Activated CD8-positive, alpha-beta T cell treated with anti-CD3 and anti-CD28 coated beads, Interleukin-2, amount 10 ng/mL, durations not matched to agents 7 days and 5 days (primary cell): ENCODE data around the gene NBPF3. TPM values are rescaled to one million over a fixed set of nuclear protein-coding genes. Genes with fewer than 3 reads are reported as not detected.
"Not testable (repeated sequence)": the region's sequence is repeated elsewhere in the genome, so short reads cannot be mapped to it uniquely, and the experiment has no call there.

Experiments
- ATAC-seq: fragments of 150-1000 bp; cut with Tn5 transposase; one replicate; pipeline ENCODE4 v1.10.0; 2021; ENCODE audit warnings: moderate library complexity
- CTCF ChIA-PET: fragments of 350-600 bp; sonication (Branson Sonifier 250); formaldehyde crosslinking; loops from one replicate; lab custom pipeline; 2021; ENCODE audit warnings: antibody characterized with exemption; lab: Charles Lee
- POLR2A ChIA-PET: fragments of 350-600 bp; sonication (Branson Sonifier 250); formaldehyde crosslinking; loops from one replicate; lab custom pipeline; 2021; ENCODE audit warnings: antibody characterized with exemption; lab: Charles Lee
- DNase-seq: peaks from one replicate; pipeline ENCODE4 v3.0.0-alpha.2; 2020
- H3K27ac Mint-ChIP-seq: one replicate; pipeline ENCODE4 v1.8.0; 2021; ENCODE audit warnings: mild to moderate bottlenecking, mixed read lengths
- H3K27me3 Mint-ChIP-seq: one replicate; pipeline ENCODE4 v1.8.0; 2021; ENCODE audit warnings: low read depth, mixed read lengths
- H3K36me3 Mint-ChIP-seq: one replicate; pipeline ENCODE4 v1.8.0; 2021; ENCODE audit warnings: low read depth, mixed read lengths
- H3K4me1 Mint-ChIP-seq: one replicate; pipeline ENCODE4 v1.8.0; 2021; ENCODE audit warnings: low read depth, mixed read lengths
- H3K4me3 Mint-ChIP-seq: one replicate; pipeline ENCODE4 v1.8.0; 2021; ENCODE audit warnings: mild to moderate bottlenecking, mixed read lengths
- H3K9me3 Mint-ChIP-seq: one replicate; pipeline ENCODE4 v1.8.0; 2022; ENCODE audit warnings: mixed read lengths; ENCODE audit not compliant: insufficient read depth
- total RNA-seq, 2 experiments: library from RNA; stranded (reverse); gene quantifications; one replicate each; pipeline ENCODE4 v1.2.3, GENCODE V29; 2021

The NBPF3 gene
- total RNA-seq, 2 experiments from 2014 or later, result 5.1 to 5.7 TPM

DNA sequence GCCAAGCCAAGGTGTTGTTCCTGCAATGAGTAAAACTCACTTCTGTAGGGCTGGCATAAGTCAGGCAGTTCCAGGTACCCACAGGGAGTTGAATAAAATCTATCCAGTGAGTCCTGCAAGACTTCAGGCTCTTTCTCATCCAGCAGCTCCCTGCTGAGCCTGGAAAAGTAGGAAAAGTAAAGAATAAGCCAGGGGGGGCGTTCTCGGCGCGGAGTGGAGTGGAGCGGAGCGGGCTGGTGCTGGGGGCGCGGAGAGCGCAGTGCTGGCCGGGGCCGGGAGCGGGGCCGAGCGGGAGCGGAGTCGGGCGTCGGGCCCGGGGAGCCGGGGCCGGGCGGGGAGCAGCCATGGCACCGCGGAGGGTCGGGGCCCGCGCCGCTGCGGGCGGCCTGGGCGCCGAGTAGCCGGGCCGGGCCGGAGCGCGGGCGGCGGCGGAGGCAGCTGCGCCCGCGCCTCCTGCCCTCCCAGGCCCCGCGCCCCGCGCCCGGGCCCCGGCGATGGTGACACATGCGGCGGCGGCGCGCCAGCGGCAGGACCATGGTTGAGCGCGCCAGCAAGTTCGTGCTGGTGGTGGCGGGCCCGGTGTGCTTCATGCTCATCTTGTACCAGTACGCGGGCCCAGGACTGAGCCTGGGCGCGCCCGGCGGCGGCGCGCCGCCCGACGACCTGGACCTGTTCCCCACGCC, 12.0 kb upstream of the NBPF3 start:
- ATAC-seq, result peak; percentile 57
- H3K27me3 Mint-ChIP-seq, result peaks cover 16% of the 10 kb centered on the region
- POLR2A ChIA-PET, H3K27ac Mint-ChIP-seq, H3K4me1 Mint-ChIP-seq, H3K9me3 Mint-ChIP-seq, CTCF ChIA-PET, H3K4me3 Mint-ChIP-seq, DNase-seq, H3K36me3 Mint-ChIP-seq: not testable (repeated sequence)

DNA sequence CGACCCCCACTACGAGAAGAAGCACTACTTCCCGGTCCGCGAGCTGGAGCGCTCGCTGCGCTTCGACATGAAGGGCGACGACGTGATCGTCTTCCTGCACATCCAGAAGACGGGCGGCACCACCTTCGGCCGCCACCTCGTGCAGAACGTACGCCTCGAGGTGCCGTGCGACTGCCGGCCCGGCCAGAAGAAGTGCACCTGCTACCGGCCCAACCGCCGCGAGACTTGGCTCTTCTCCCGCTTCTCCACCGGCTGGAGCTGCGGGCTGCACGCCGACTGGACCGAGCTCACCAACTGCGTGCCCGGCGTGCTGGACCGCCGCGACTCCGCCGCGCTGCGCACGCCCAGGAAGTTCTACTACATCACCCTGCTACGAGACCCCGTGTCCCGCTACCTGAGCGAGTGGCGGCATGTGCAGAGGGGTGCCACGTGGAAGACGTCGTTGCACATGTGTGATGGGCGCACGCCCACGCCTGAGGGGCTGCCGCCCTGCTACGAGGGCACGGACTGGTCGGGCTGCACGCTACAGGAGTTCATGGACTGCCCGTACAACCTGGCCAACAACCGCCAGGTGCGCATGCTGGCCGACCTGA, 11.4 kb upstream of the NBPF3 start:
- POLR2A ChIA-PET, result not testable (repeated sequence)

DNA sequence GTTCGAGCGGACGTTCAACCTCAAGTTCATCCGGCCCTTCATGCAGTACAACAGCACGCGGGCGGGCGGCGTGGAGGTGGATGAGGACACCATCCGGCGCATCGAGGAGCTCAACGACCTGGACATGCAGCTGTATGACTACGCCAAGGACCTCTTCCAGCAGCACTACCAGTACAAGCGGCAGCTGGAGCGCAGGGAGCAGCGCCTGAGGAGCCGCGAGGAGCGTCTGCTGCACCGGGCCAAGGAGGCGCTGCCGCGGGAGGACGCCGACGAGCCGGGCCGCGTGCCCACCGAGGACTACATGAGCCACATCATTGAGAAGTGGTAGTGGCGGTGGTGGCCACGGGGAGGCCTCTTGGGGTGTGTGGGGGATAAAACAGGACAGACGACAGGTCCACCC, 10.7 kb upstream of the NBPF3 start:
- H3K4me1 Mint-ChIP-seq, POLR2A ChIA-PET, H3K36me3 Mint-ChIP-seq, H3K9me3 Mint-ChIP-seq, CTCF ChIA-PET, ATAC-seq, H3K27ac Mint-ChIP-seq, DNase-seq, H3K4me3 Mint-ChIP-seq: not testable (repeated sequence)
- H3K27me3 Mint-ChIP-seq, result peaks cover 15% of the 10 kb centered on the region

More for the DNA sequence above, 11.4 kb upstream of the NBPF3 start:
- H3K4me1 Mint-ChIP-seq, H3K27ac Mint-ChIP-seq, H3K9me3 Mint-ChIP-seq, CTCF ChIA-PET, DNase-seq, H3K36me3 Mint-ChIP-seq, H3K4me3 Mint-ChIP-seq: not testable (repeated sequence)
- ATAC-seq, result peak; percentile 42
- H3K27me3 Mint-ChIP-seq, result peaks cover 14% of the 10 kb centered on the region

DNA sequence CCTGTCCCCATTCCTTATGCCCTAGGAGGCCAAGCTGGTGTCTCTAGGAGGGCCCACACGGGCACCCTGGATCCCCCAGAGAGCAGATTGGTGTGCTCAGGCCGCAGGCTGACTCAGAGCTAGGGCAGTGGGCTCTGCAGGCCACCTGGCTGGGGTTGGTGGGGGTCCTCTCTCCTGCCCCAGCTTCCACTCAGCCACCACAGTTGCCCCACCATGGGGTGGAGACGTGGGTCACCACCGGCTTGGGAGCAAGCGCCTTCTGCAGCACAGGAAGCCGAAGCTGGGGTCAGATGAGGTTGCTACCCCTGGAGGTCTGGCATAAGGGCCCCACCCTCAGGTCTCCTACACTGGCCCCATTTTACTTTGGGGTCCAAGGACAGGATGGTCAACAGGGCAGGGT, 9.1 kb upstream of the NBPF3 start:
- H3K27ac Mint-ChIP-seq, H3K4me1 Mint-ChIP-seq, ATAC-seq, CTCF ChIA-PET, DNase-seq, H3K36me3 Mint-ChIP-seq, H3K9me3 Mint-ChIP-seq, H3K4me3 Mint-ChIP-seq, POLR2A ChIA-PET: not testable (repeated sequence)
- peaks cover 17% of the 10 kb centered on the region for H3K27me3 Mint-ChIP-seq

DNA sequence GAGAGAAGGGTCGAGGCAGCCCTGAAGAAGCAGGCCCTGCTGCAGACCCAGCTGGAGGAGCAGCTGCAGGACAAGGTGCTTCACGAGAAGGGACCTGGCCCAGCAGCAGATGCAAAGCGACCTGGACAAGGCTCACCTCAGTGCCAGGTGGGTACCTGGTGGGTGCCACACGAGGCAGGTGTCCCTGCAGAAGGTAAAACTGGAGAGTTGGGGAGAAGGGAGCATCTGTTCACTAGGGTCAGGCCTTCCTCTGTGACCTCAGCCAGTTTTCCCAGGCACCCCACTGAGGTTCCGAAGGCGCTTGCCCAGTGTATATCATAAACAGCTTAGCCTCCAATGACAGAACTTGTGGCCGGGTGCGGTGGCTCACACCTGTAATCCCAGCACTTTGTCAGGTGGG, 5.5 kb upstream of the NBPF3 start:
- no peak overlapping the region for H3K27ac Mint-ChIP-seq
- ATAC-seq (no peak), DNase-seq (no peak)
- POLR2A ChIA-PET, result no interaction called here
- no peaks in the 10 kb centered on the region for H3K36me3 Mint-ChIP-seq
- CTCF ChIA-PET, result no interaction called here
- peaks cover 19% of the 10 kb centered on the region for H3K27me3 Mint-ChIP-seq
- H3K9me3 Mint-ChIP-seq, result no peaks in the 10 kb centered on the region
- no peak overlapping the region for H3K4me3 Mint-ChIP-seq
- H3K4me1 Mint-ChIP-seq, result no peaks in the 10 kb centered on the region

DNA sequence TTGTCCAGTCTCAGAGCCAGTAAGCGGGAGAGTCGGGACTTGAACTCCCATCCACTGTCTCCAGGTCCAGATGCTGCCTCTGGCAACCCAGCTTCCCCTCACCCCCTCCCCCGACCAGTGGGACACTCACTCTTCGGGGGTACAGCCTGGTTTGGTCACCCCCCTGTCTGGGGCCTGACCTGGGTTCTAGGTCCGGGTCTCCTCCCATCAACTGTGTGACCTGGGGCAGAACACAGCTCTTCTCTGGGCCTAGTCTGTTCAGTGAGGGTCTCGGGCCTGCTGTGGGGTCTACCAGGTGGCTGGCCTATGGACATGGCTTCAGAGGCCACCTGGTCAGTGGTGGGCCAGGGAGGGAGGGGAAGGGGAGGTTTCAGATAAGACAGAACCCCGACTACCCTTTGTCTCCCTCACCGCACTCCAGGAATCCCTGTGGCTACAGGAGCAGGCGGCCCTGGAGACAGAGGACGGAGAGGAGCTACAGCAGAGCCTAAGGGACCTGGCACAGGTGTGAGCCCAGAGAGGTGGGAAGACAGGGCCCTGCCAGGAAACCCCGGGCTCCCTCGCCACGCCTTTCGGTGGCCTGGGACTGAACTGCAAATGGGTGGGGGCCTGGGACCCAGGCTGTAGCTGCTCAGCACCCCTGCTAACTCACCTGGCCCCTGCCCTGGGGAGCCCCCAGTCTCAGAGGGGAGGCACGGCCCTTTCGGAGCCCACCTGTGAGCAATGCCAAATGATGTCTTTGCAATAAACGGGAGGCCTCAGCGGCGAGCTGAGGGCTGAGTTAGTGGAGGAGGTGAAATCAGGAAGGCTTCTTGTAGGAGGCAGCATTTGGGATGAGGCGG, 4.1 kb upstream of the NBPF3 start:
- Mint-ChIP-seq H3K4me3 (no peak overlapping the region), H3K27ac (no peak overlapping the region), H3K9me3 (no peaks in the 10 kb centered on the region), H3K36me3 (no peaks in the 10 kb centered on the region), H3K27me3 (peaks cover 23% of the 10 kb centered on the region), H3K4me1 (peaks cover 11% of the 10 kb centered on the region)
- ChIA-PET CTCF (no interaction called here), POLR2A (no interaction called here)
- DNase-seq (no peak), ATAC-seq (no peak)

DNA sequence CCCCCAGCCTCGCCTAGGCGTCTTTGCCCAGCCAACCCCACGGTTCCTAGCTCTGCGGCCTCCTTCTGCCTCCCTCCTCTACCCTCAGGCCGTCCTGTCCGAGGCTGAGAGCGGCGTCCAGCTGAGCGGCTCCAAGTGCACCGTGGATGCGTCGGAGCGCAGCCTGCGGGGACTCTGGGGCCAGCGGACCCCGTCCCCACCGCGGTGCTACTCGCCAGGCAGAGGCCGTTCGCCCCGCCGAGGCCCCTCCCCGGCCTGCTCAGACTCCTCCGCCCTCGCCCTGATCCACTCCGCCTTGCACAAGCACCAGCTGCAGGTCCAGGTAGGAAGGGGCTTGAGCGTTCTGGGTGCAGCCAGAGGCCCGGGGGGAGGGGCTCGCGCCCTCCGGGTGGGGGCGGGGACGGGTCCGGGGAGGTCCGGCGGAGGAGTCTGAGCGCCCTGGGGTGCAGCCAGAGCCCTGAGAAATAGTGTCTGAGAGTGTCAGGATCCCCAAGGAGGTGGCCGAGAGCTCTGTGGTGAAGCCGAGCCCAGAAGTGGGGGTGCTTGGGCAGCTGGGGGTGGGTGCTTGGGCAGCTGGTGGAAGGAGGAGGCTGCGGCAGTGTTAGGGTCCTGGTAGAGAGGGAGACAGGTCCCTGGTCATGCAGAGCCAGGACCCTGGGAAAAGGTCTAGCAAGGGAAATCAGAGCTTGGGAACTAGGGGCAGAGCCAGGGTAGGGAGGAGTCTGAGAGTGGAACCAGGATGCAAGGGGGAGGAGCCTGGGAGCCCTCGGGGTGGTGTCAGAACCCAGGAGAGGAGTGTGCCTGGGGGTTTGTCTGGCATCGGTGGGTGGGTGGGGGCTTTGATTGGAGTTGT, 3.2 kb upstream of the NBPF3 start:
- CTCF ChIA-PET, result no interaction called here
- POLR2A ChIA-PET, result no interaction called here
- Mint-ChIP-seq H3K4me3 (no peak overlapping the region), H3K9me3 (no peaks in the 10 kb centered on the region), H3K27ac (no peak overlapping the region), H3K27me3 (peaks cover 26% of the 10 kb centered on the region), H3K36me3 (no peaks in the 10 kb centered on the region), H3K4me1 (peaks cover 19% of the 10 kb centered on the region)
- ATAC-seq (no peak), DNase-seq (no peak)

DNA sequence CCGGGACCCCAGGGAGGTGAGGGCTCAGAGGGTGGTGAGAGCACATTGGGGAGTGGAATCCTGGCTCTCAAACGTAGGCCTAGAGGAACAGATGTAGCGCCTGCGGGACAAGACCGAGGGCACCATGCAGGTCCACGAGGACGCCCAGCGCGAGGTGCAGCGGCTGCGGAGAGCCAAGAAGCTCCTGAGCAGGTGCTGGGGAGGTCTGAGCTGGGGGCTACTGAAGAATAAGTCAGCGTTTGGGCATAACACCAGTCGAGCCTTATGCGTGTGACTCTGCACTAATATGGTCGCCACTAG, 2.6 kb upstream of the NBPF3 start:
- POLR2A ChIA-PET, result no interaction called here
- peaks cover 30% of the 10 kb centered on the region for H3K27me3 Mint-ChIP-seq
- no peak overlapping the region for H3K27ac Mint-ChIP-seq
- ATAC-seq, result no peak
- no peaks in the 10 kb centered on the region for H3K9me3 Mint-ChIP-seq
- no peak overlapping the region for H3K4me3 Mint-ChIP-seq
- H3K36me3 Mint-ChIP-seq, result no peaks in the 10 kb centered on the region
- no peak for DNase-seq
- peaks cover 22% of the 10 kb centered on the region for H3K4me1 Mint-ChIP-seq
- CTCF ChIA-PET, result no interaction called here

DNA sequence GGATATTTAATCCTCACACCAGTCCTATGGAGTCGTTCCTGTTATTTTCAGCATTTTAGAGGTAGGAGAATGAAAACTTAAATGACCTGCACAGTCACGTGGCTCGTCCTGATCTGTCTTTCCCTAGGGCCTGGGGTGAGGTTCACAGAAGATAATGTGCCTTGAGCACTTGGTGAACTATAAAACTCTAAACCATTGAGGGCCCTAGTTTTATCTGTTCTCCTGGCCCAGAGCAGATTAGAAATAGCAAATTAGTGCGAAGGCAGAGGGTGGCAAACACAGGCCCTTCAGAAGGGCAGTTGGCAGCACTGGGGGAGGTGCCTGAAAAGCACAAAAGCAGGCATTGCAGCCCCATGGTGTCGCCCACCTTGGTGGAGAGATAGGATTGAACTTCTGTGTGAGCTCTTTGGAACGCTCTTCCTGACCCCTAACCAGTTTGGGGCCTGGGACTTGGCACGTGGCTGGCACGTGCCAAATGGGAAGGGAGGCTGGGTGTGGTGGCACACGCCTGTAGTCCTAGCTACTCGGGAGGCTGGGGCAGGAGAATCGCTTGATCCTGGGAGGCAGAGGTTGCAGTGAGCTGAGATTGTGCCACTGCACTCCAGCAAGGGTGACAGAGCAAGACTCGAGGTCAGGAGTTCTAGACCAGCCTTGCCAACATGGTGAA, 1.2 kb upstream of the NBPF3 start:
- POLR2A ChIA-PET, H3K36me3 Mint-ChIP-seq, CTCF ChIA-PET, H3K9me3 Mint-ChIP-seq, ATAC-seq, DNase-seq, H3K27ac Mint-ChIP-seq: not testable (repeated sequence)
- Mint-ChIP-seq H3K27me3 (peaks cover 33% of the 10 kb centered on the region), H3K4me3 (peak overlapping the region; percentile 22), H3K4me1 (peaks cover 22% of the 10 kb centered on the region)

DNA sequence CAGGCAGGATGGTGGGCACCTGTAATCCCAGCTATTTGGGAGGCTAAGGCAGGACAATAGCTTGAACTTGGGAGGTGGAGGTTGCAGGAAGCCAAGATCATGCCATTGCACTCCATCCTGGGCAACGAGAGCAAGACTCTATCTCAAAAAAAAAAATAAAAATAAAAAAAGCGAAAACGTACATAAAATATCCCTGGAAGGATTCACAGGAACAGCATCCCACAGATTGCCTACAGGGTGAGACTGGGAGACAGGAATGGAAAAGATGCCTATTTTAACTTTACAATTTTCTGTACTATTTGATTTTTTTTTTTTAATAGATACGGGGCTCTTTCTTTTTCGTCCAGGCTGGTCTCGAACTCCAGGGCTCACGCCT, 604 bp upstream of the NBPF3 start:
- peak overlapping the region; percentile 85 for H3K4me3 Mint-ChIP-seq
- H3K27me3 Mint-ChIP-seq, result peaks cover 33% of the 10 kb centered on the region
- ChIA-PET CTCF (no interaction called here), POLR2A (no interaction called here)
- DNase-seq, result no peak
- ATAC-seq, result no peak
- no peaks in the 10 kb centered on the region for H3K9me3 Mint-ChIP-seq
- no peaks in the 10 kb centered on the region for H3K36me3 Mint-ChIP-seq
- H3K4me1 Mint-ChIP-seq, result peaks cover 22% of the 10 kb centered on the region
- H3K27ac Mint-ChIP-seq, result peak overlapping the region; percentile 85

DNA sequence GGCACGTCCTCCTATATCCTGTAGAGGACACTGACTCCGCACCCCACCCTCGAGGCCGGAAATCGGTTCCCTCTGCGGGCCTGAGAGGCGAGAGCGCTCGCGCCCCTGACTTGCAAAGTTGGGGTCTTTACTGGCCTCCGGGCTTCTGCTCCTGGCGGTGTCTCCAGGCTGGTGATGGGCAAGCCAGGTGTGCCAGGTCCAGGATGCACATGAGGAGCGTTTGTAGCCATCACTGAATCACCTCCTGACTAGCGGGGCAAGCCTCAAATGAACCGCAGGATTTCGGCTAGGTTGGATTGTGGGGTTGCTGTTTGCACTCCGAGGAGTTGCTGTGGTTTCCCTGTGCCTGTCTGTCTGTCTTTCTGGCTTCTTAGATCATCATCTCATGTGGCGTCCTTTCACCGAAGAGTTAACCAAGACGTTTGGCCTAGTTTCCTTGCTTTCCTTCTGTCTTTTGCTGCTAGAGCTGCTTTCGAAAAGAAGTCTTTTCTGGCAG, 741 bp downstream of the NBPF3 start:
- POLR2A ChIA-PET, H3K36me3 Mint-ChIP-seq: not testable (repeated sequence)
- ATAC-seq, result peak; percentile 43

More for the DNA sequence above, 741 bp downstream of the NBPF3 start:
- Mint-ChIP-seq H3K4me1 (peaks cover 22% of the 10 kb centered on the region), H3K4me3 (peak overlapping the region; percentile 85), H3K27me3 (peaks cover 36% of the 10 kb centered on the region), H3K27ac (peak overlapping the region; percentile 31)
- peak; percentile 74 for DNase-seq
- not testable (repeated sequence) for H3K9me3 Mint-ChIP-seq
- CTCF ChIA-PET, result interaction anchor here (1.3 kb wide), 1 partner anchor 208 kb away, joined by 3 read pairs; no protein-coding TSS in a partner anchor
